Measurements from ENCODE around the gene ANGEL1. TPM values are rescaled to one million over a fixed set of nuclear protein-coding genes. Genes with fewer than 3 reads are reported as not detected.

Gene ANGEL1
- total and polyA plus RNA-seq, 11 donors = 9.3 to 16.3 (median 13.3) TPM

DNA sequence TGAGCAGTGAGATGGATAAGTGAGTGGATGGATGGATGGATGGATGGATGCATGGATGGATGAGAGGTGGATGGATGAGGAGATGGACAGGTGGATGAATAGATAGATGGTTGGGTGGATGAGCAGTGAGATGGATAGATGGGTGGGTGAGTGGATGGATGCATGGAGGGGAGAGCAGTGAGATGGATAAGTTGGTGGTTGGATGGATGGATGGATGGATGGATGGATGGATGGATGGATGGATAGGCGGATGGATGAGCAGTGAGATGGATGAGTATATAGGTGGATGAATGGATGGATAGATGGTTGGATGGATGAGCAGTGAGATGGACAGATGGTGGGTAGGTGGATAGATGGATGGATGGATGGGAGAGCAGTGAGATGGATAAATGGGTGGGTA, 44.1 kb upstream of the ANGEL1 start:
- H3K27ac ChIP-seq = no peak overlapping the region
- no peak overlapping the region for H3K4me3 ChIP-seq
- TF ChIP-seq, protein P1, sequence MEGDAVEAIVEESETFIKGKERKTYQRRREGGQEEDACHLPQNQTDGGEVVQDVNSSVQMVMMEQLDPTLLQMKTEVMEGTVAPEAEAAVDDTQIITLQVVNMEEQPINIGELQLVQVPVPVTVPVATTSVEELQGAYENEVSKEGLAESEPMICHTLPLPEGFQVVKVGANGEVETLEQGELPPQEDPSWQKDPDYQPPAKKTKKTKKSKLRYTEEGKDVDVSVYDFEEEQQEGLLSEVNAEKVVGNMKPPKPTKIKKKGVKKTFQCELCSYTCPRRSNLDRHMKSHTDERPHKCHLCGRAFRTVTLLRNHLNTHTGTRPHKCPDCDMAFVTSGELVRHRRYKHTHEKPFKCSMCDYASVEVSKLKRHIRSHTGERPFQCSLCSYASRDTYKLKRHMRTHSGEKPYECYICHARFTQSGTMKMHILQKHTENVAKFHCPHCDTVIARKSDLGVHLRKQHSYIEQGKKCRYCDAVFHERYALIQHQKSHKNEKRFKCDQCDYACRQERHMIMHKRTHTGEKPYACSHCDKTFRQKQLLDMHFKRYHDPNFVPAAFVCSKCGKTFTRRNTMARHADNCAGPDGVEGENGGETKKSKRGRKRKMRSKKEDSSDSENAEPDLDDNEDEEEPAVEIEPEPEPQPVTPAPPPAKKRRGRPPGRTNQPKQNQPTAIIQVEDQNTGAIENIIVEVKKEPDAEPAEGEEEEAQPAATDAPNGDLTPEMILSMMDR (IDR thresholded peaks at IDR 0.05) = no peak
- no peak for TF ChIP-seq POLR2A (IDR thresholded peaks at IDR 0.05)
- no peak for DNase-seq
- ATAC-seq = no peak
- no peaks in the 10 kb centered on the region for H3K36me3 ChIP-seq
- no peaks in the 10 kb centered on the region for H3K27me3 ChIP-seq
- intact Hi-C loops (cut with DNase I) = no loop called here
- H3K9me3 ChIP-seq = no peaks in the 10 kb centered on the region
- 82 to 92% (median 83%) methylated on average over 1 of the region's 1 CpG for WGBS, 4 donors
- H3K4me1 ChIP-seq = peaks cover 0 to 6% (median 0%) of the 10 kb centered on the region in 12 donors

DNA sequence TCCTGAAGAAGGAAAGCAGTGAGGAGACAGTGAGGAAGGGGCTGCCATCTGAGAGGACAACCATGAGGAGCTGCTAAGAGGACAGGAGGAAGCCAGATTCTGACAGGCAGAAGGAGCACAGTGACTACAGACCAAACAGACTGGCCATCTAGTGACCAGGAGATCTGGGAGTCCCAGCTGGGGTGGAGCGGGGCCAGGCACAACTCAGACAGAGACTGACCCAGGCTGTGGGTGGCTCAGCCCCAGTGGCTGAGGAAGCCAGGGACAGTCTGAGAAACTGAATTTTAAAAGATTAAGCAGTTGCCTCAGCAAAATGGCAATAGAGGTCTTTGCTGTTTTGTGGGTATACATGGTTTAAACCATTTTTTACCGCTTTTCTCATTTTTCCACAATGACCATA, 42.4 kb upstream of the ANGEL1 start:
- intact Hi-C loops (cut with DNase I) = no loop called here
- Histone ChIP-seq H3K4me1 (no peaks in the 10 kb centered on the region), H3K9me3 (no peaks in the 10 kb centered on the region), H3K4me3 (no peak overlapping the region), H3K36me3 (no peaks in the 10 kb centered on the region), H3K27me3 (no peaks in the 10 kb centered on the region), H3K27ac (no peak overlapping the region)
- WGBS, 4 donors = 93 to 100% (median 94%) methylated on average over 2 of the region's 2 CpGs
- TF ChIP-seq, protein P1 (IDR thresholded peaks at IDR 0.05) = no peak
- TF ChIP-seq POLR2A (IDR thresholded peaks at IDR 0.05) = no peak
- ATAC-seq (peak; percentile 26 to 80 (median 54)), DNase-seq (no peak)

DNA sequence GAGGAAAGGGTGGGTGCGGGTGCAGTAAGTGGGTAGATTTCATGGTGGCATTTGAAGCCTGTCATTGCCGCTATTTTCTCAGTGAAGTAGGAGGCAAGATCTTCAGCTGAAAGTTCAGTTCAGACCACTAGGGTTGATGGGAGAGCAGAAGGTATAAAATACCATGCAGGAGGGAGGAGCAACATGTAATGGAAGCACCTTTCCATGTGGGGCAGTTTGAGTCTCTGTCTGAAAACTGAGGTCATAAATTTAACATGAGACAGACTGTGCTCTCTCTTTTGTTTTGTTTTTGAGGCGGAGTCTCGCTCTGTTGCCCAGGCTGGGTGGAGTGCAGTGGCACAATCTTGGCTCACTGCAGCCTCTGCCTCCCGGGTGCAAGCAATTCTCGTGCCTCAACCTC, 36.2 kb upstream of the ANGEL1 start:
- no peaks in the 10 kb centered on the region for H3K9me3 ChIP-seq
- no peak overlapping the region for H3K4me3 ChIP-seq
- ATAC-seq (no peak), DNase-seq (no peak)
- peaks cover 0 to 24% (median 2%) of the 10 kb centered on the region in 12 donors for H3K4me1 ChIP-seq
- peaks cover 0 to 4% (median 0%) of the 10 kb centered on the region in 9 donors for H3K27me3 ChIP-seq
- intact Hi-C loops (cut with DNase I) = no loop called here
- H3K36me3 ChIP-seq = no peaks in the 10 kb centered on the region
- WGBS, 4 donors = 76 to 87% (median 83%) methylated on average over 6 of the region's 6 CpGs
- no peak for TF ChIP-seq POLR2A (IDR thresholded peaks at IDR 0.05)
- TF ChIP-seq, protein P1 (IDR thresholded peaks at IDR 0.05) = no peak
- H3K27ac ChIP-seq = peak overlapping the region in 1 of 12 donors; percentile 21

DNA sequence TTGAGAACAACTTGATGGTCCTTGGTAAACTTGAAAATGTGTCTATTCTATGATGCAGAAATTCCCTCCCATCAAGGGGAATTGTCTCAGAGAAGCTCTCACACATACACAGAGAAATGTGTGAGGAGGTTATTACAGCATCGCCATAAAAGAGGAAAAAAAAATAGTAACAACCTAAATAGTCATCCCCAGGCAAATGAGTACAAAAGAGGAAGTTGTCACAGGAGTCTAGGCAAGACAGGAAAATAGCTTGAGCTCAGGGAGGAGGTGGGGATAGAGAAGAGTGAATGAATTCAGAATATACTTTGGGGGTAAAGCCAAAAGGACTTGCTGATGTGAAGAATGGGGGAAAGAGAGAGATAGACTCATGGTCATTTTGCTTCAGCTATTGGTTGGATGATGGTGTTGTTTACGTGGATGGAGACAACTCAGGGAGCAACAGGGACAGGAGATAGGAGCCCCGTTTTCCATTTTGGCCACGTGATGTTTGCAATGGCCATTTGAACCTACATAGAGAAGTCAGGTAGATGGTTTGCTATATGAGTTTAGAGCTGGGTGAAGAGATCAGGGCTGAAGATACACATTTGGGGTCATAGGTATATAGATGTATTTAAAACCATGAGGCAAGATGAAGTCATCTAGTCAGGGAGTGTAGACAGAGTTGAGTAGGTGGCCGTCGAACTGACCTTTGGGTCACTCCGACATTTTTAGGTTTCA, 33.8 kb upstream of the ANGEL1 start:
- WGBS, 4 donors = 75 to 86% (median 83%) methylated on average over 7 of the region's 7 CpGs
- peak overlapping the region in 2 of 12 donors; percentile 4 to 90 for H3K27ac ChIP-seq
- no peak for ATAC-seq
- peaks cover 0 to 4% (median 0%) of the 10 kb centered on the region in 9 donors for H3K27me3 ChIP-seq
- H3K9me3 ChIP-seq = no peaks in the 10 kb centered on the region
- intact Hi-C loops (cut with DNase I) = no loop called here
- no peaks in the 10 kb centered on the region for H3K36me3 ChIP-seq
- TF ChIP-seq, protein P1 (IDR thresholded peaks at IDR 0.05) = no peak
- no peak for TF ChIP-seq POLR2A (IDR thresholded peaks at IDR 0.05)
- no peak for DNase-seq
- H3K4me1 ChIP-seq = peaks cover 0 to 27% (median 8%) of the 10 kb centered on the region in 12 donors
- H3K4me3 ChIP-seq = no peak overlapping the region

Data from heart left ventricle (tissue), 16 donors.